A172 (cell line): ENCODE data around the gene EGFLAM. TPM values are rescaled to one million over a fixed set of nuclear protein-coding genes. Genes with fewer than 3 reads are reported as not detected.
A peak's percentile ranks its signal among the peaks of the same experiment; 100 is the strongest.

ENCODE experiments used
- DNase-seq: peaks from one replicate; pipeline ENCODE4 v3.0.0-alpha.2; 2015; ENCODE audit warnings: low spot score
- total RNA-seq: library from RNA; depleted of rRNA; stranded (reverse); fragments of >200 nt; shearing (Covaris generic); gene quantifications from 2 replicates; pipeline ENCODE4 v1.2.3, GENCODE V29; 2014; rRNA removed

EGFLAM gene
- 0.07 TPM in 1 of 2 replicates, not detected in the other for total RNA-seq

DNA sequence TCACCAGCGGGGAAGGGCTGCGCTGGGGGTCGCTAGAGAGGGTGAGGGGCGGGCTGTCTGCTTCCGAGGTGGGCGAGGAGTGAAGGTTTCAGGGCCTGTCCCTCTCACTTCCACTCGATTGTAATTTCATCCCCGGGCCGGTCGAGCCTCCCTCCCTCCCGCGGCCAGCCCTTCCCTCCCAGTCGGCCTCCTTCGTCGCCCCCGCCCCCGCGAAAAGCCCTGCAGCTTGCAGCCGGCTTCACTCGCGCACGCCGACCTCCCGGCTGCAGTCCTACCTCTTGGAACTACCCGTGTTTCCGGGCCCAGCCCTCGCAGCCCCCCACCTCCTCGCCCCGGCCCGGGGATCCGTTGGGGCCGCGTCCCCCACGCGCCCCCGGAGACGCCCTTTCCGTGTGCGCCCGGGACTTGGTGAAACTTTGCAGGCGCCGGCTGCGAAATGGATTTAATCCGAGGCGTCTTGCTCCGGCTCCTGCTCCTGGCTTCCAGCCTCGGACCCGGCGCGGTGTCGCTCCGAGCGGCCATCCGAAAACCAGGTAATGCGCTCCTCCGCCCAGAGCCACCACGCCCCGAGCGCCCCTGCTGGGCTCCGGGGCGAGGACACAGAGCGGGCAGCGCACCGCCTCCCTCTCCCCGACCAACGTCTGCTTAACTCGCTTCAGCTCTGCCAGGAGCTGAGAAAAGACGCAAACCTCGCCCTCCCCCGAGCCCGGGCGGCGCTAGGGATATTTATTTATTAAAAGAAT lies at the start of gene EGFLAM:
EGFLAM (plus strand) TSS at position 241 of the 743 bp plus-strand sequence; CDS start at position 437, 196 bp downstream.
- DNase-seq = peak; percentile 14

DNA sequence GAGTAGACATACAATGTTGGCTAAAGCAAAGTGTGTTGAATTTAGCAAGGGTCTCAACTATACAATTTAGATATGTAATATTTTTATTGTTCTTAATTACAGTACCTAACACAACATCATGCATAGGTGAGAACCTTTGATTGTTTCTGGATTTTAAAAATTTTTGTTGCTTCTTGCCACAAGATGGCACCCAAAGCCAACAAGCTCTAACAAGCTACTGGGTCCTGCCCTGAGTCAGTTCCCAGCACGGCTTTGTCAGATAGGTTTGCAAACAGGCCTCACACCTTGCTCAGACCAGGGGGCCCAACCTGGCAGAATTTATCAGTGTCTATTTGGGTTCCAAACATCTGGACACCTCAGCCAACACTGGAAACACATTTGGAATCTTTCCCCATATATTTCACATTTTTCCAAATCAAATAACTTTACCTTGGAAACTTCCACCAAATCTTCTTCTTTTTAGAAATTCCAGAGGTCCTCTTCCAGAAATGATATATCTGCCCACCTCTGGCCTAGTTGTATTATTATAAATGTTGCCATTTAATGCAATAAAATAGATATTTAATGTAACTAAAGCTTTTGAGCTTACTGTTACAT lies 49.5 kb upstream of the EGFLAM start:
- DNase-seq = peak; percentile 45

DNA sequence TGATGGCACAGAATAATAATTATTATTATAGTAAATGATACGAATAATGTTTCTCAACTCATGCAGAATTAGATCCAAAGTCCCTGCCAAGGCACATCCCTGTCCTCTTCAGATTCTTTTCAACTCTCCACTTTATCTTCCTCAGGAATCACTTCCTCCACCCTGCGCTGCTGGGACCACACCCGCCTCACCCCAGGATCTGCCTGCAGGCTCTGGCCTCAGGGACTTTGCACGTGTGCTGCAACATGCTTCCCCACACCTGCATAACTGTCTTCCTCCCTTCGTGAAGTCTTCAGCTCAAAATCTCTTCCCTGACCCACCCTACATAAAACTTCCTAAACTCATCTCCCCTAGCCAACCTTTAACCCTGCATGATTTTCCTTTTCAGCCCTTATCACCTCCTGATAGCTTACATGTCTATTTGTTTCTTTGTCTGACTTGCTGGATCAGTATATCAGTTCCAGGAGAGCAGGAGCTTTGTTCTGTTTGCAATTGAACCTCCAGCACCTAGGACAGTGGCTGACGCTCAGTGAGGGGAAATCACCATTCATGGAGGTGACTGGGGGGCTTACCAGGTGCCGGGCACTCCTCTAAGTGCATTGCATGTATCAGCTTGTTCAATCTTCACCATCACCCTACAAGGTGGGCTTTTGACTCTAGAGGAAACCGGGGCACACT lies 47.5 kb upstream of the EGFLAM start:
- no peak for DNase-seq

- DNase-seq = no peak
Observed at GRCh38 chr5:38211354-38211710, 47.0 kb upstream of the EGFLAM start.

DNA sequence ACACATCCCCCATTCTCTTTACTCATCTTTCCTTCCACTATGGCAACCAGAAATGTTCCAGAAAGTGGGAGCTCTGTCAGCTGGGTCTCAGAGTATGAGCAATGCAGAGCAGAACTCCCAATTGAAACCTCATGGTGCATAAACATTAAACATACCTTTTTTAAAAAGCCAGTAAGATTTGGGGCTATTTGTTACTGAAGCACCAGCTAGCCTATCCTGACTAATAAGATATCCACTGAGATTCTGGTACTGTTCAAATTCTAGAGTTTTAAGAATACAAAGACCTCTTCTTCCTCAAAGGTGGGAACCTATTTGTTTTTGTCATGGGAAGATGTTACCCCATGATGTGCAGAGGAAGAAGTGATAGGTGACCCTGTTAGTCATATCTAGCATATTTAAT lies 46.1 kb upstream of the EGFLAM start:
- DNase-seq = no peak

- no peak for DNase-seq
Observed at GRCh38 chr5:38226091-38226490, 32.3 kb upstream of the EGFLAM start.

GRCh38 chr5:38228914-38229313 lies 29.4 kb upstream of the EGFLAM start:
- DNase-seq = no peak

DNA sequence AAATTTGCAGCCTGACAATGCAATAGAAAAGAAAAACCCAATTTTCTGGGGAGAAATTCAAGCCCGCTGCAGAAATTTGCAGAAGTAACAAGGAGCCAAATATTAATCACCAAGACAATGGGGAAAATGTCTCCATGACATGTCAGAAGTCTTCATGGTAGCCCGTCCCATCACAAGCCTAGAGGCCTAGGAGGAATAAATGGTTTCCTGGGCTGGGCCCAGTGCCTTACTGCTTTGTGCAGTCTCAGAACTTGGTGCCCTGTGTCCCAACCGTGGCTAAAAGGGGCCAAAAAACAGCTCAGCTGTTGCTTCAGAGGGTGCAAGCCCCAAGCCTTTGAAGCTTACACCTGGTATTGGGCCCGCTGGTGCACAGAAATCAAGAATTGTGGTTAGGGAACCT lies 23.6 kb upstream of the EGFLAM start:
- no peak for DNase-seq

GRCh38 chr5:38237681-38238080 lies 20.7 kb upstream of the EGFLAM start:
- DNase-seq = no peak

DNA sequence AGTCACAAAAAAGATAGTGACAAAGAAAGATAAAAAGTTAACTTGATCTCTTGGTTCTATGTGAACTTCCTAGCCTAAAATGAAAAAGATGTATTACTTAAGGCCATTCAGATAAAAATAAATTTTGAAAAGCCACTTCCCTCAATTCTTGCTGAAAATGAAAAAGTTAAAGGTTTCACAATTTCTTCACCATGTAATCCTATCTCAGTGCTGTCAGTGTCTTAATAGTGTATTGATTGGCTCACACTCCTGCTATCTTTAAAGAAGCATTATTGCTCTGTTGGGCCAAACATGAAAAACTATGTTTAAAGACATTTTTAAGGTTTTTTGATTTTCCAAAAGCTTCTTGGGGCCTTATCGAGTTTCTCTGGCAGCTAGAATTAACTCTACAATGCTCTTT lies 18.1 kb upstream of the EGFLAM start:
- no peak for DNase-seq

- no peak for DNase-seq
Observed at GRCh38 chr5:38241655-38242054, 16.7 kb upstream of the EGFLAM start.

DNA sequence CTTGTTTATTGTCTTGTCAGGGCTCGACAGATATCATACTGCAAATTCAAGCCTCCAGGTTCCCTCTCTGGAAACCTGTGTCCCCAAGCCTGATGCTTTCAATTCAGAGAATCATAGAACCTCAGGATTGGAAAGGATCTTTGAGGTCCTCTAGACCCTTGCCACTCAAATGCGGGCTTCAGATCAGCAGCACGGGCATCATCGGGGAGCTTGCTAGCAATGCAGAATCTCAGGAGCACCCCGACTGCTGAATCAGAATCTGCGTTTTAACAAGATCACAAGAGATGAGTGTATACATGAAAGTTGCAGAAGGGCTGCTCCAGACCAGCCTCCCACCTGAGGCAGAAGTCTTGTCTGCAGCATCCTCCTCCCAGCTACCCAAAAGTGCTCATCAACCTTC lies 13.1 kb upstream of the EGFLAM start:
- no peak for DNase-seq

GRCh38 chr5:38249301-38249700 lies 9.1 kb upstream of the EGFLAM start:
- peak; percentile 15 for DNase-seq

- DNase-seq = peak; percentile 59
Observed at GRCh38 chr5:38249812-38250211, 8.5 kb upstream of the EGFLAM start.

DNA sequence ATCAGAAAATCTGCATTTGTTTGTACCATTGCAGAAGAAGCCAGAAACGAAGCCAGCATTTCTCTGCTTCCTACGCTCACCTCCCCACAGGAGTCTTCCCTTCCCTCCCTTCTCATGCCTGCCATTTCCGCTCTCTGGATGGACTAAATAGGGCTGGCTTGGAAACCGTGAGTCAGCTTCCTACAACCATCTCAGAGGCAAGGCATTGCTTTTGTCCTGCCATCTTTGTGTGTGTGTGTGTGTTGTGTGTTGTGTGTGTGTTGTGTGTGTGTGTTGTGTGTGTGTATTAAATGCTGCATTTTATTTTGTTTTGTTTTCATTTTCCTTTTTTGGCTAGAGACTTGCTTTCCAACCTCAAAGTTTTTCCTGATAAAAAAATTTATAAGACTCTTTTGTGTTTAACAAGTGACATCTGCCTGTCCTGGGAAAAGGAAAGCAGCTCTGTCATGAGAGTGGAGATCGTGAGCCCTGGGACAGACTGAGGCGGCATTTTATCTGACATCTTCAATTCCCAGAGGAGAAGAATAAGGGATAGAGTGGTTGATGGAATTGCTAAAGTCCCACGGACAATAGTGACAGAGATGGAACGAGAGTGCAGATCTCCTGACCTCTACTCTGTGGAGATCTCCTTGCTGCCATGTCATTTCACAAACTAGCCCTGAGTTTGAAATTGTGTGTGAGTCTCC lies 7.5 kb upstream of the EGFLAM start:
- DNase-seq = no peak

- DNase-seq = no peak
Observed at GRCh38 chr5:38253759-38254158, 4.6 kb upstream of the EGFLAM start.

DNA sequence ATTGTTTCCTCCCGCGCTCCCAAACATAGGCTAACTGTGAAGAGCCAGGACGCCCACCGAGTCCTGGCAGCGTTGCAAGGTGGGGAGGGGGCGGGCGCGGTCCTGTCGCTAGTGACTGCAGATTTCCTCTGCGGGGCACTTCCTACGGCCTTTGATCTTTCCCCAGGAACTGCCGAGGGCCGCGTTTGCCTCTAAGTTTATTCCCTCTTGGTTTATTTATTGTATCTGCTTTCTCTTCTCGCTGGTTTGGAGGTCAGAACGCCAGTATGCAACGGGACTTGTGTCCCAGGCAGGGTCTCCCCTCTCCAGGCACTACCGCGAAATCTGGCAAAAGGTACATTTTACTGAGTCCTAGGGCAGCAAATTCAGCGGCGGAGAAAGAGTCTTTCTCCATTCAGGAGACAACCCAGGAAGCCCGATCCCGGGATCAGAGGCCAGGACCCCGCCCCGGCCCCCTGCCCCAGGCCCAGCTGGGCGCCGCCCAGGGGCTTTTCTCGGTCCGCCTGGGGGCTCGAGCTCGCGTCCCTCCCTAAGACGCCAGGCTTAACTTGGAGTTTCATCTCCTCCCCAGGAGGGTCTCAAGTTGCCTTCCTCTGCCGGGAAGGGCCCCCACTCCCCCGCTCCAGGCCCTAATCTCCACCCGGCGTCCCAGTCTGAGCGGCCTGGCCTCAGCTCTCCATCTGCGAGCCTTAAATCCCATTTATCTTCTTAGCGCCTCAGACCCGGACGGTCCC lies 884 bp upstream of the EGFLAM start:
- DNase-seq = no peak

- no peak for DNase-seq
Observed at GRCh38 chr5:38258042-38258318, 379 bp upstream of the EGFLAM start.

DNA sequence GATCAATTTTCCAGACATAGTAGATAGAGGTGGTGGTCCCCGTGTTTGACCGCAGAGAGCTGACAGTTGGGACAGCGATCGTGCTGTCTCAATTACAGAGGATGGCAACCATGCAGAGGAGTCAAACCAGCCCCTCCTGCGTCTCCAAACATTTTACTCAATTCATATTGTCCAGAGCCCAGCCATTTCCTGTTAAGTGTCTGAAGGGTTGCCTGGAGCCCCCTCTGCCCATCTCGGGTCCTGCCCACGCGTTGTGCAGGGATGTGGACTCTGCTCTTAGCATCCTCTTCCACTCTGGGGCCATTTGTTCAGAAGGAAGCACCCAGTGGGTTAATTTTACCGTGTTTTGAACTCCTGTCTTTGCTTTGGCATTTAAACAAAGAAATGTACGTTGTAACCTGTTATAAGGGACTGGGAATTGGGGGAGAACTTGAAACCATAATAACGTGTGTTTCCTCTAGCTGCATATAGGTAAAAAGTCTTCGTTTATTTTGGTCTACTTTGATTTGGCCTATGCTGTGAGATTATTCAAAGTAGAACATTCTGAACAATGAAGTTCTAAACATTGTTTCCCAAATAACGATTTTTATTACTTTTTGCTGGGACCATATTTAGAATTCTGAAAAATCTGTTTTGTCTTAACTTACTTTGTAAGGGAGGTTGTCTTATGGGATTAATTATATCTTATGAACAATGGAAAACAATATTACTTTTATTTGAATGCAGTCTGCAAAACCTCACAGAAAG lies 876 bp downstream of the EGFLAM start:
- DNase-seq = no peak

GRCh38 chr5:38259809-38260160 lies 1.4 kb downstream of the EGFLAM start:
- DNase-seq = no peak

DNA sequence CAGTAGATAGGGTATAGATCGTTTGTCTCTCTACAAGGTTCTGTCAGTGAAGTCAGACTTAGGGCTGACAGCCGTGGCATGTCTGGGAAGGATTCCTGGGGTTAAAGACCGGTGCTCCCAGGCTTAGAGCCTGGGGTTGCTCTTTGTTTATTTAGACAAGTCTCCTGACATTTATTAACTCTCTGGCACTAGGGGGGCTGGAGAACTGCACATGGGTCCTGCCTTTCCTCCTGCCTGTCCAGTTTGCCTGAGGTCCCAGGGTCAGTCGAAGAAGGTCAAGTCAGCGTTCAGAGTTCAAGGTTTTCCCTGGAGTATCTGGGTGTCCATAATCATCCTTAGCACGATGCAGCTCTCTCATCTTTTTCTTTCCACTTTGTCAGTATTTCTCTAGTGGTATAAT lies 5.6 kb downstream of the EGFLAM start:
- DNase-seq = no peak
